Activated CD4-positive, alpha-beta memory T cell treated with anti-CD3 and anti-CD28 coated beads, Interleukin-2, amount 10 ng/mL, durations not matched to agents 7 days and 5 days (primary cell): ENCODE results near the gene OR2J2. TPM values are rescaled to one million over a fixed set of nuclear protein-coding genes. Genes with fewer than 3 reads are reported as not detected.
"Not testable (repeated sequence)": the region's sequence is repeated elsewhere in the genome, so short reads cannot be mapped to it uniquely, and the experiment has no call there.

ENCODE experiments used
- CTCF ChIA-PET: fragments of 350-600 bp; sonication (Branson Sonifier 250); formaldehyde crosslinking; loops from one replicate; lab custom pipeline; 2021; ENCODE audit warnings: antibody characterized with exemption, inconsistent platforms; lab: Charles Lee
- POLR2A ChIA-PET: fragments of 350-600 bp; sonication (Branson Sonifier 250); formaldehyde crosslinking; loops from one replicate; lab custom pipeline; 2021; ENCODE audit warnings: antibody characterized with exemption; lab: Charles Lee
- DNase-seq: peaks from one replicate; pipeline ENCODE4 v3.0.0-alpha.2; 2020
- H3K27ac Mint-ChIP-seq: one replicate; pipeline ENCODE4 v1.8.0; 2021; ENCODE audit warnings: mild to moderate bottlenecking, mixed read lengths
- H3K27me3 Mint-ChIP-seq: one replicate; pipeline ENCODE4 v1.8.0; 2021; ENCODE audit warnings: mixed read lengths
- H3K36me3 Mint-ChIP-seq: one replicate; pipeline ENCODE4 v1.8.0; 2021; ENCODE audit warnings: low read depth, mixed read lengths
- H3K4me1 Mint-ChIP-seq: one replicate; pipeline ENCODE4 v1.8.0; 2021; ENCODE audit warnings: mixed read lengths
- H3K4me3 Mint-ChIP-seq: one replicate; pipeline ENCODE4 v1.8.0; 2021; ENCODE audit warnings: mild to moderate bottlenecking, mixed read lengths
- H3K9me3 Mint-ChIP-seq: one replicate; pipeline ENCODE4 v1.8.0; 2021; ENCODE audit warnings: mixed read lengths
- total RNA-seq, 2 experiments: library from RNA; stranded (reverse); gene quantifications; one replicate each; pipeline ENCODE4 v1.2.3, GENCODE V29; 2021

OR2J2 gene
- total RNA-seq, 2 experiments from 2014 or later, result not detected

DNA sequence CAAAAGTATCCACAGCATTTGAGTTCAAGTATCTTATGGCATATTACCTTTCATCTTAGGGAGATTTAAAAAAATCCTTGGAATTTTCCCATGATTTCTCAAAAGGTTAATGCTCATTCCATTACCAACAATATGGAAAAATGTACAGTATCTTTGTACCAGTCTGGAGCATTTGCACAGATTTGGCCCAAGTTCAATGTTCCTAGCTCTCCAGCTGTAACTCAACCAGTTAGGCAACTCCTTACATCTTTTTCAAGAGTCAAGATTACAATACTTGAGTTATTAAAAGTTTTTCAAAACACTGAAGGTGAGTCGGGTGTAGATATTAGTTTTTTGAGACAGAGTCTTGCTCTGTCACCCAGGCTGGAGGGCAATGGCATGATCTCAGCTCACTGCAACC, 1.0 kb downstream of the OR2J2 start:
- peaks cover 3% of the 10 kb centered on the region for H3K27me3 Mint-ChIP-seq
- ChIA-PET POLR2A (no interaction called here), CTCF (no interaction called here)
- no peaks in the 10 kb centered on the region for H3K4me1 Mint-ChIP-seq
- H3K4me3 Mint-ChIP-seq, result no peak overlapping the region
- H3K27ac Mint-ChIP-seq, result no peak overlapping the region
- DNase-seq, result no peak
- no peaks in the 10 kb centered on the region for H3K36me3 Mint-ChIP-seq
- H3K9me3 Mint-ChIP-seq, result no peaks in the 10 kb centered on the region

DNA sequence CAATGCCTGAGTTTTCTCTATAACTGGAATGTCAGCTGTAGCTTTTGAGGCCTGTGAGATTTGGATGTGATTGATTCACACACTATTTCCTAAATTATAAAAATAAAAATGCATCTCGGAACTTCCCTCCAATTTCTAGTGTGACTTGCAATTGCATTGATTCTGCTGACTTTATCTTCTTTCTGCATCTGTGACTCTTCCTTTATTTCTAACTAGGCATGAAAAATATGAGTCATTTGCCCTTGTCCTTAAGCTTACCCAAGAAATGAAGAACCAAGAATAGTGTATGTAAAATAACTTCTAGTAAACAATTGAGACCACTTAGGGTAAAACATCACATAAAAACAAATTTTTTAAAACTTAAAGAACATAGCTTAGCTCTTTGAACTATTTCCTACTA, 12.9 kb downstream of the OR2J2 start:
- Mint-ChIP-seq H3K4me3 (no peak overlapping the region), H3K4me1 (no peaks in the 10 kb centered on the region), H3K36me3 (no peaks in the 10 kb centered on the region), H3K27ac (no peak overlapping the region), H3K9me3 (peaks cover 2% of the 10 kb centered on the region), H3K27me3 (peaks cover 10% of the 10 kb centered on the region)
- no peak for DNase-seq
- ChIA-PET CTCF (no interaction called here), POLR2A (no interaction called here)

GRCh38 chr6:29188659-29189058, 18.0 kb downstream of the OR2J2 start:
- CTCF ChIA-PET, H3K4me3 Mint-ChIP-seq, H3K9me3 Mint-ChIP-seq, POLR2A ChIA-PET, H3K4me1 Mint-ChIP-seq, H3K27me3 Mint-ChIP-seq, DNase-seq, H3K27ac Mint-ChIP-seq, H3K36me3 Mint-ChIP-seq: not testable (repeated sequence)

GRCh38 chr6:29200767-29201662, 30.3 kb downstream of the OR2J2 start:
- ChIA-PET POLR2A (no interaction called here), CTCF (no interaction called here)
- Mint-ChIP-seq H3K9me3 (no peaks in the 10 kb centered on the region), H3K36me3 (no peaks in the 10 kb centered on the region), H3K27ac (no peak overlapping the region), H3K4me1 (no peaks in the 10 kb centered on the region), H3K27me3 (no peaks in the 10 kb centered on the region), H3K4me3 (no peak overlapping the region)
- DNase-seq, result no peak

DNA sequence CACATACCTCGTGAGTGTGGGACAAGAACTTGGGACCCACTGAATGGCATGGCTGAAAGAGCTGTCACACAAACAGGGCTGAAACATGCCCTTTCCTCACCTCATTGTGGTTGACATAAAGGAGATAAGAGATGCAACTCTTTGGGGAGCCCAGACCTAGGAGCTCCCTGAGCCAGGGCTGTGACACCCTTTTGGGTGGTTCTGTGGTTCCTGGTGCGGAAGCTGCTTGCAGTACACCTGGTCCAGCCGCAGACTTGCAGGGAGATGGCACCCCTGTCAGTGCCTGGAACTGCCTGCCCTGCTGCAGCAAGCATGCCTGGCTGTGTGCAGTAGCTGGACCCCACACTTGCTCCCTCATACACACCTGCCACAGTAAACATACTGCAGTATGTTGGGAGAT, 31.3 kb downstream of the OR2J2 start:
- POLR2A ChIA-PET, result no interaction called here

GRCh38 chr6:29211488-29211887, 40.8 kb downstream of the OR2J2 start:
- Mint-ChIP-seq H3K27ac (no peak overlapping the region), H3K36me3 (no peaks in the 10 kb centered on the region), H3K9me3 (no peaks in the 10 kb centered on the region), H3K4me3 (no peak overlapping the region), H3K27me3 (peaks cover 12% of the 10 kb centered on the region), H3K4me1 (no peaks in the 10 kb centered on the region)
- ChIA-PET CTCF (no interaction called here), POLR2A (no interaction called here)
- DNase-seq, result no peak

More for the DNA sequence above, 31.3 kb downstream of the OR2J2 start:
- CTCF ChIA-PET, result no interaction called here
- H3K27ac Mint-ChIP-seq, result no peak overlapping the region
- no peaks in the 10 kb centered on the region for H3K36me3 Mint-ChIP-seq
- H3K9me3 Mint-ChIP-seq, result no peaks in the 10 kb centered on the region
- DNase-seq, result no peak
- no peaks in the 10 kb centered on the region for H3K4me1 Mint-ChIP-seq
- H3K4me3 Mint-ChIP-seq, result no peak overlapping the region
- no peaks in the 10 kb centered on the region for H3K27me3 Mint-ChIP-seq

DNA sequence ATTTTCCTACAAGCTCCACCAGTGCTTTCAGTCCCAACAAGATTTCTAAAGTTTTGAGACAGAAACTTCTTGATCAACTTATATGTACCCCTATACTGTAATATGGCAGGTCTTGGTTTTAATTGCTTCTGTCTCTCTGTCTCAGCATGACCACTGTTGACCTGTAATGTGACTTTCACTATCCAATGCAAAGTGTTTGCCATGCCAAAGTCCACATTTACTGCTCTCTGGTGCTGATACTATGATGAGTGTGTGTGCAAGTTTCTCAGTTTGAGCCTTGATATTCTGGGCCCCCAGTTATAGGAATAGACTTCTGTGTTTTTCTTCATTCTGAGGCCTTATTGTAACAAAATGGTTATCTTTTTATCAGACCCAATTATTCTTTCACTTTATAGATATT, 45.8 kb downstream of the OR2J2 start:
- H3K27ac Mint-ChIP-seq, result no peak overlapping the region
- H3K9me3 Mint-ChIP-seq, result no peaks in the 10 kb centered on the region
- H3K27me3 Mint-ChIP-seq, result peaks cover 12% of the 10 kb centered on the region
- DNase-seq, result no peak
- ChIA-PET CTCF (no interaction called here), POLR2A (no interaction called here)
- H3K36me3 Mint-ChIP-seq, result no peaks in the 10 kb centered on the region
- H3K4me3 Mint-ChIP-seq, result no peak overlapping the region
- no peaks in the 10 kb centered on the region for H3K4me1 Mint-ChIP-seq

- H3K4me1 Mint-ChIP-seq, DNase-seq, H3K4me3 Mint-ChIP-seq, POLR2A ChIA-PET, H3K27ac Mint-ChIP-seq, CTCF ChIA-PET, H3K9me3 Mint-ChIP-seq, H3K36me3 Mint-ChIP-seq: not testable (repeated sequence)
- H3K27me3 Mint-ChIP-seq, result peaks cover 12% of the 10 kb centered on the region
These were observed 46.5 kb downstream of the OR2J2 start for GRCh38 chr6:29217242-29217641.

DNA sequence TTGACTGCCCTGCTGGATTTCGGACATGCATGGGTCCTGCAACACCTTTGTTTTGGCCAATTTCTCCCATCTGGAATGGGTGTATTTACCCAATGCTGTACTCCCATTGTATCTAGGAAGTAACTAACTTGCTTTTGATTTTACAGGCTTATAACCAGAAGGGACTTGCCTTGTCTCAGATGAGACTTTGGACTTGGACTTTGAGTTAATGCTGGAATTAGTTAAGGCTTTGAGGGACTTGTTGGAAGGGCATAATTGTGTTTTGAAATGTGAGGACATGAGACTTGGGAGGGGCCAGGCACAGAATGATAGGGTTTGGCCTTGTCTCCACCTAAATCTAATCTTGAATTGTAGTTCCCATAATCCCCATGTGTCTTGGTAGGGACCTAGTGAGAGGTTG, 47.3 kb downstream of the OR2J2 start:
- CTCF ChIA-PET, H3K4me3 Mint-ChIP-seq, H3K9me3 Mint-ChIP-seq, H3K4me1 Mint-ChIP-seq, H3K36me3 Mint-ChIP-seq, POLR2A ChIA-PET, H3K27ac Mint-ChIP-seq, DNase-seq: not testable (repeated sequence)
- H3K27me3 Mint-ChIP-seq, result peaks cover 12% of the 10 kb centered on the region

Other genes starting within 250 kb of the OR2J2 start
- 10 to 100 TPM; 56.8 to 58.0 TPM for gene TRIM27, start 246.9 kb upstream of the OR2J2 start, total RNA-seq
- under 1 TPM; 0.53 to 0.65 TPM for gene ZNF311, start 165.6 kb upstream of the OR2J2 start, total RNA-seq
- gene OR2W1, start 125.7 kb upstream of the OR2J2 start, total RNA-seq, result not detected
- not detected for gene OR2B3, start 83.6 kb upstream of the OR2J2 start, total RNA-seq
- not detected for gene OR2J1, start 71.4 kb upstream of the OR2J2 start, total RNA-seq
- gene OR2J3, start 62.8 kb upstream of the OR2J2 start, total RNA-seq, result not detected
- gene OR14J1, start 130.8 kb downstream of the OR2J2 start, total RNA-seq, result not detected
- gene OR5V1, start 198.0 kb downstream of the OR2J2 start, total RNA-seq, result not detected
- gene OR12D3, start 204.4 kb downstream of the OR2J2 start, total RNA-seq, result not detected
- gene OR12D2, start 224.7 kb downstream of the OR2J2 start, total RNA-seq, result not detected
- not detected for gene OR12D1, start 244.0 kb downstream of the OR2J2 start, total RNA-seq